Calu3 (cell line): ENCODE data around the gene PLAC1. TPM values are rescaled to one million over a fixed set of nuclear protein-coding genes. Genes with fewer than 3 reads are reported as not detected.
A peak's percentile ranks its signal among the peaks of the same experiment; 100 is the strongest.

Experiments
- BruUV-seq: library from RNA; stranded (reverse); fragments of 400-500 nt; replicated peaks from 2 replicates; lab custom pipeline; 2021; lab: Mats Ljungman, UMichigan
- CTCF ChIA-PET: fragments of 300-600 bp; sonication (Branson Sonifier 250); formaldehyde crosslinking; loops from one replicate; lab custom pipeline; 2022; ENCODE audit warnings: antibody characterized with exemption; lab: Charles Lee
- DNase-seq: peaks from one replicate; pipeline ENCODE4 v3.0.0; 2022
- H3K27ac Mint-ChIP-seq: one replicate; pipeline ENCODE4 v1.8.0; 2022; ENCODE audit warnings: mixed read lengths; ENCODE audit not compliant: unreplicated experiment
- H3K27me3 Mint-ChIP-seq: one replicate; pipeline ENCODE4 v1.8.0; 2022; ENCODE audit warnings: mixed read lengths; ENCODE audit not compliant: unreplicated experiment
- H3K36me3 Mint-ChIP-seq: one replicate; pipeline ENCODE4 v1.8.0; 2022; ENCODE audit warnings: mild to moderate bottlenecking, moderate library complexity, mixed read lengths; ENCODE audit not compliant: insufficient read depth, unreplicated experiment
- H3K4me1 Mint-ChIP-seq: one replicate; pipeline ENCODE4 v1.8.0; 2022; ENCODE audit warnings: mild to moderate bottlenecking, low read depth, mixed read lengths; ENCODE audit not compliant: unreplicated experiment
- H3K4me3 Mint-ChIP-seq: one replicate; pipeline ENCODE4 v1.8.0; 2022; ENCODE audit warnings: mild to moderate bottlenecking, low read depth, moderate library complexity, mixed read lengths; ENCODE audit not compliant: unreplicated experiment
- H3K9me3 Mint-ChIP-seq: one replicate; pipeline ENCODE4 v1.8.0; 2022; ENCODE audit warnings: low read depth, mixed read lengths; ENCODE audit not compliant: unreplicated experiment
- CTCF ChIP-seq: fragments of 200-600 bp; IDR thresholded peaks from one replicate; pipeline ENCODE4 v1.8.0; 2022; ENCODE audit warnings: antibody characterized with exemption; ENCODE audit not compliant: unreplicated experiment
- intact Hi-C: fragments of 100-400 bp; cut with micrococcal nuclease; formaldehyde crosslinking; loops from one replicate; pipeline ENCODE4 v1.10.0; 2022; ENCODE audit not compliant: unreplicated experiment
- total RNA-seq: library from RNA; stranded (reverse); gene quantifications from 2 replicates; pipeline ENCODE4 v1.2.3, GENCODE V29; 2022

The PLAC1 gene
- total RNA-seq, 1 experiment from 2014 or later = not detected

GRCh38 chrX:134554291-134554690, 104.0 kb downstream of the PLAC1 start:
- intact Hi-C loops = no loop called here
- Mint-ChIP-seq H3K36me3 (peaks cover 13% of the 10 kb centered on the region), H3K9me3 (no peaks in the 10 kb centered on the region), H3K4me3 (no peak overlapping the region), H3K27me3 (no peaks in the 10 kb centered on the region), H3K4me1 (peaks cover 19% of the 10 kb centered on the region), H3K27ac (no peak overlapping the region)
- CTCF ChIA-PET = no interaction called here
- BruUV-seq = no TSS peak
- no peak for DNase-seq
- TF ChIP-seq CTCF = no peak

DNA sequence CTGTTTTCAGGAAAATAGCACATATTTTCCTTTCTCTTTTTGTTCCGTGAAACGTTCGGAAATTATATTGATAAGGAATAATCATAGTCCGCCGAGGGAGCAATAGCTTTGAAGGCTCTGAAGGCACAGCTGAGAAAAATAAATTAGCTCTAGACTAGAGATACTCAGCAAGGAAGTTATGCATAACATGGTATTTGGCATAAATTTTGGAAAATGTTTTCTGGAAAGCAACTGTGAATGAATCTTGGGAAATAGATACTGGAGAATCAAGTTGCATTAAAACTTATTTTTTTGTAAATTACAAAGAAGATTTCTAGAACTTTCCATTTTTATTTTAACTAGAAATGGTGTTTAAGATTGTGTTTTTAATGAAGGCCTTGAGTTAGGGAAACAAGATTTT, 105.9 kb downstream of the PLAC1 start:
- intact Hi-C loops = no loop called here
- no peaks in the 10 kb centered on the region for H3K27me3 Mint-ChIP-seq
- H3K4me3 Mint-ChIP-seq = no peak overlapping the region
- H3K4me1 Mint-ChIP-seq = peaks cover 19% of the 10 kb centered on the region
- BruUV-seq = no TSS peak
- no peak for DNase-seq
- H3K9me3 Mint-ChIP-seq = no peaks in the 10 kb centered on the region
- H3K36me3 Mint-ChIP-seq = peaks cover 24% of the 10 kb centered on the region
- CTCF ChIA-PET = interaction anchor here (0.7 kb wide), 1 partner anchor 15 kb away, joined by 8 read pairs; no protein-coding TSS in a partner anchor
- no peak for TF ChIP-seq CTCF
- H3K27ac Mint-ChIP-seq = no peak overlapping the region

DNA sequence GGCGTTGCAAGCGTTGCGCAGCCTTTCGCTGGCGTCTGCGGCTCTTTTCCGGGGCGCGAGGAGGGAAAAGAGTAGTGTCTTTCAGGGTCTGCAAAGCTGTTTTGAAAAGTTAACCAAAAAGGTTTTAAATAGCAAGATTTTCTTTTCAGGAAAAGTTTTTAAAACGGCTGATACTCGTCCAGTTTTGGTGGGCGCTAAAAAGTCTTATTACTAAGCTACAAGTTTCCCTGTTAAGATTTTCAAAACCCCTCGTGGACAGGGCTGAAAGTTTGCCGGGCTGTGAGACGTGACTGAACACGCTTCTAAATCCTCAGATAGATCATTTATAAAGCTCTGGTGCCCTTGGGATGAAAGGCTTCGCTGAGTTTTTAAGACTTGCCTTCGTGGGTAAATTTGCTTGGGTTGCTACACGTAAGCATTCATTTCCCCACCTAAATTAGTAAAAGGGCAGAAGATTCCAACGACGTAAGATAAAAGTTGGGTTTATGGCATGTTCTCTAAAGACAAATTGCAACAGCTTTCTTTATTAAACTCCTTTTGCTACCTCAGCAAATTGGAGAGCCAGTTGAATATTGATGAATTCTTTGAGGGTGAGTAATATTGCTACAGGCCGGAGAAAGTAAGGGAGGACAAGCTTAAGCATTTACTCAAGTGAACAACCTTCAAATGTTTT, 106.8 kb downstream of the PLAC1 start:
- DNase-seq = no peak
- Mint-ChIP-seq H3K27me3 (no peaks in the 10 kb centered on the region), H3K4me3 (no peak overlapping the region), H3K27ac (no peak overlapping the region), H3K9me3 (no peaks in the 10 kb centered on the region), H3K36me3 (peaks cover 24% of the 10 kb centered on the region), H3K4me1 (peaks cover 19% of the 10 kb centered on the region)
- intact Hi-C loops = no loop called here
- CTCF ChIA-PET = interaction anchor here (0.6 kb wide), 1 partner anchor 68 kb away, joined by 3 read pairs; no protein-coding TSS in a partner anchor
- no peak for TF ChIP-seq CTCF
- no TSS peak for BruUV-seq

GRCh38 chrX:134548257-134549201, 109.7 kb downstream of the PLAC1 start:
- no peaks in the 10 kb centered on the region for H3K9me3 Mint-ChIP-seq
- no TSS peak for BruUV-seq
- intact Hi-C loops = no loop called here
- H3K36me3 Mint-ChIP-seq = peaks cover 34% of the 10 kb centered on the region
- H3K4me1 Mint-ChIP-seq = peaks cover 19% of the 10 kb centered on the region
- H3K27ac Mint-ChIP-seq = peak overlapping the region; percentile 87
- CTCF ChIA-PET = no interaction called here
- no peak for DNase-seq
- no peak for TF ChIP-seq CTCF
- H3K27me3 Mint-ChIP-seq = no peaks in the 10 kb centered on the region
- peak overlapping the region; percentile 98 for H3K4me3 Mint-ChIP-seq
